Stomach (tissue), 4 donors: ENCODE data around the gene BST2.

Experiments used
- CTCF ChIP-seq, 7 experiments: fragments of 450-650 bp in 4 of 7; fragments of 200-600 bp in 3 of 7; sonication (generic) in 3 of 7; IDR thresholded peaks; one replicate each; pipeline ENCODE4 v1.5.1; 2016 to 2019; ENCODE audit warnings: antibody characterized with exemption in 7 of 7, control low read depth in 2 of 7, mild to moderate bottlenecking in 1 of 7
- POLR2A ChIP-seq, 4 donors: fragments of 450-650 bp; IDR thresholded peaks; one replicate each; pipeline ENCODE4 v1.6.1; 2016; ENCODE audit warnings: antibody characterized with exemption in 4 of 4, control low read depth in 2 of 4, mild to moderate bottlenecking in 1 of 4, moderate library complexity in 1 of 4

- TF ChIP-seq CTCF (IDR thresholded peaks at IDR 0.05) (no peak), POLR2A (IDR thresholded peaks at IDR 0.05) (no peak)
Observed at GRCh38 chr19:17429641-17430113, 24.2 kb upstream of the BST2 start.
